Activated CD8-positive, alpha-beta memory T cell treated with anti-CD3 and anti-CD28 coated beads, Interleukin-2, amount 10 ng/mL, durations not matched to agents 7 days and 5 days (primary cell): ENCODE measurements around the gene STYX. TPM values are rescaled to one million over a fixed set of nuclear protein-coding genes. Genes with fewer than 3 reads are reported as not detected.
"Not testable (repeated sequence)": the region's sequence is repeated elsewhere in the genome, so short reads cannot be mapped to it uniquely, and the experiment has no call there.

Experiments used
- ATAC-seq: fragments of 150-1000 bp; cut with Tn5 transposase; one replicate; pipeline ENCODE4 v1.10.0; 2021; ENCODE audit warnings: moderate library complexity
- CTCF ChIA-PET: fragments of 350-600 bp; sonication (Branson Sonifier 250); formaldehyde crosslinking; loops from one replicate; lab custom pipeline; 2021; ENCODE audit warnings: antibody characterized with exemption; lab: Charles Lee
- DNase-seq: peaks from one replicate; pipeline ENCODE4 v3.0.0-alpha.2; 2020
- H3K27ac Mint-ChIP-seq: one replicate; pipeline ENCODE4 v1.8.0; 2021; ENCODE audit warnings: mild to moderate bottlenecking, mixed read lengths
- H3K27me3 Mint-ChIP-seq: one replicate; pipeline ENCODE4 v1.8.0; 2021; ENCODE audit warnings: mixed read lengths
- H3K36me3 Mint-ChIP-seq: one replicate; pipeline ENCODE4 v1.8.0; 2021; ENCODE audit warnings: mild to moderate bottlenecking, mixed read lengths
- H3K4me1 Mint-ChIP-seq: one replicate; pipeline ENCODE4 v1.8.0; 2021; ENCODE audit warnings: mixed read lengths
- H3K4me3 Mint-ChIP-seq: one replicate; pipeline ENCODE4 v1.8.0; 2021; ENCODE audit warnings: mild to moderate bottlenecking, moderate library complexity, mixed read lengths
- H3K9me3 Mint-ChIP-seq: one replicate; pipeline ENCODE4 v1.8.0; 2022; ENCODE audit warnings: low read depth, mixed read lengths
- total RNA-seq, 2 experiments: library from RNA; stranded (reverse); gene quantifications; one replicate each; pipeline ENCODE4 v1.2.3, GENCODE V29; 2021

The STYX gene
- total RNA-seq, 2 experiments from 2014 or later = 18.5 to 20.7 TPM

- no peak for ATAC-seq
- H3K4me3 Mint-ChIP-seq = no peak overlapping the region
- DNase-seq = no peak
- no peaks in the 10 kb centered on the region for H3K9me3 Mint-ChIP-seq
- CTCF ChIA-PET = interaction anchor here (1.3 kb wide), 1 partner anchor 12 kb away, joined by 4 read pairs; no protein-coding TSS in a partner anchor
- no peaks in the 10 kb centered on the region for H3K27me3 Mint-ChIP-seq
- peaks cover 44% of the 10 kb centered on the region for H3K4me1 Mint-ChIP-seq
- H3K27ac Mint-ChIP-seq = peak overlapping the region; percentile 5
- peaks cover 31% of the 10 kb centered on the region for H3K36me3 Mint-ChIP-seq
These were observed 6.0 kb downstream of the STYX start for GRCh38 chr14:52735921-52736489.

- no peaks in the 10 kb centered on the region for H3K9me3 Mint-ChIP-seq
- peak overlapping the region; percentile 59 for H3K27ac Mint-ChIP-seq
- ATAC-seq (no peak), DNase-seq (no peak)
- CTCF ChIA-PET = interaction anchor here (0.6 to 1.2 kb wide), 3 partner anchors 21 to 91 kb away, joined by 3 to 4 read pairs (median 4); no protein-coding TSS in a partner anchor
- peaks cover 28% of the 10 kb centered on the region for H3K36me3 Mint-ChIP-seq
- H3K27me3 Mint-ChIP-seq = no peaks in the 10 kb centered on the region
- no peak overlapping the region for H3K4me3 Mint-ChIP-seq
- H3K4me1 Mint-ChIP-seq = peaks cover 50% of the 10 kb centered on the region
These were observed 8.4 kb downstream of the STYX start for GRCh38 chr14:52738409-52738808.

GRCh38 chr14:52740751-52741150 lies 10.8 kb downstream of the STYX start:
- Mint-ChIP-seq H3K27ac (no peak overlapping the region), H3K9me3 (no peaks in the 10 kb centered on the region)
- ATAC-seq = no peak

GRCh38 chr14:52741865-52742264 lies 11.9 kb downstream of the STYX start:
- Mint-ChIP-seq H3K4me3 (peak overlapping the region; percentile 71), H3K36me3 (peaks cover 30% of the 10 kb centered on the region), H3K27me3 (no peaks in the 10 kb centered on the region), H3K9me3 (no peaks in the 10 kb centered on the region), H3K4me1 (peaks cover 44% of the 10 kb centered on the region), H3K27ac (peak overlapping the region; percentile 95)
- ATAC-seq (peak; percentile 52), DNase-seq (no peak)
- CTCF ChIA-PET = interaction anchor here (1.0 to 3.3 kb wide), 5 partner anchors 10 to 177 kb away, joined by 3 to 15 read pairs (median 4); partner anchors contain the start of gene STYX

More at GRCh38 chr14:52740751-52741150, 10.8 kb downstream of the STYX start:
- peaks cover 50% of the 10 kb centered on the region for H3K4me1 Mint-ChIP-seq
- peaks cover 27% of the 10 kb centered on the region for H3K36me3 Mint-ChIP-seq
- CTCF ChIA-PET = interaction anchor here (3.3 kb wide), 1 partner anchor 12 kb away, joined by 15 read pairs; the partner anchor contains the start of gene STYX
- H3K4me3 Mint-ChIP-seq = no peak overlapping the region
- DNase-seq = no peak
- H3K27me3 Mint-ChIP-seq = no peaks in the 10 kb centered on the region

DNA sequence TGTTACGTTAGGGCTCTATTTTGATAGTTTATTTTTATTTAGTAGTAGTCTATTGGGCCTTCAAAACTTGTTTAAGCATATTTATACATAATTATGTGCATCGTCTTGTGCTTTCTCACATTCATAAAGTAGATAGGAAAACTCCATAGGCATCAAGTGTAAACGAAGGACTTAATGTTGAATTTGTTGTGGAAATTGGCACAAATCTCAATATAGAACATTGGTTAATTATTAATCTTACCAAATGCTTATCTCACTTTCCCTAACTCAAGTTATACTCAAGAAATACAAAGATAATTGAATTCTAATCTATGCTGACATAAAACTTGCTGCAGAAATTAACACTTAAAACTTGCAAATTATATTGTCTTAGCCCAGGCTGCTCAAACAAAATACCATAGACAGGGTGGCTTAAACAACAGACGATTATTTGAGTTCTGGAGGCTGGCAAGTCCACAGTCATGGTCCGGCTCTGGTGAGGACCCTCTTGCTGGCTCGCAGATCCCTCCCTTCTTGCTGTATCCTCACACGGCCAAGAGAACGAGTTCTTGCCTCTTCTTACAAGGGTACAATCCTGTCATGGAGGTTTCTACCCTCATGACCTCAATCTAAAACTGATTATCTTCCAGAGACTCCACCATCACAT lies 18.8 kb downstream of the STYX start:
- no peak for DNase-seq
- Mint-ChIP-seq H3K4me3 (no peak overlapping the region), H3K9me3 (no peaks in the 10 kb centered on the region), H3K27ac (no peak overlapping the region), H3K27me3 (no peaks in the 10 kb centered on the region), H3K36me3 (peaks cover 39% of the 10 kb centered on the region), H3K4me1 (peaks cover 9% of the 10 kb centered on the region)
- CTCF ChIA-PET = no interaction called here
- ATAC-seq = no peak

- DNase-seq (no peak), ATAC-seq (no peak)
- H3K9me3 Mint-ChIP-seq = no peaks in the 10 kb centered on the region
- CTCF ChIA-PET = no interaction called here
- peaks cover 7% of the 10 kb centered on the region for H3K36me3 Mint-ChIP-seq
- no peaks in the 10 kb centered on the region for H3K27me3 Mint-ChIP-seq
- H3K27ac Mint-ChIP-seq = no peak overlapping the region
- no peaks in the 10 kb centered on the region for H3K4me1 Mint-ChIP-seq
- H3K4me3 Mint-ChIP-seq = no peak overlapping the region
These were observed 25.8 kb downstream of the STYX start for GRCh38 chr14:52755607-52756316.

- H3K9me3 Mint-ChIP-seq = no peaks in the 10 kb centered on the region
- peaks cover 16% of the 10 kb centered on the region for H3K36me3 Mint-ChIP-seq
- DNase-seq (no peak), ATAC-seq (no peak)
- H3K27me3 Mint-ChIP-seq = no peaks in the 10 kb centered on the region
- CTCF ChIA-PET = interaction anchor here (1.3 to 2.0 kb wide), 2 partner anchors 9 to 17 kb away, joined by 4 to 6 read pairs; no protein-coding TSS in a partner anchor
- peaks cover 14% of the 10 kb centered on the region for H3K4me1 Mint-ChIP-seq
- no peak overlapping the region for H3K4me3 Mint-ChIP-seq
- H3K27ac Mint-ChIP-seq = no peak overlapping the region
These were observed 29.2 kb downstream of the STYX start for GRCh38 chr14:52759145-52759544.

DNA sequence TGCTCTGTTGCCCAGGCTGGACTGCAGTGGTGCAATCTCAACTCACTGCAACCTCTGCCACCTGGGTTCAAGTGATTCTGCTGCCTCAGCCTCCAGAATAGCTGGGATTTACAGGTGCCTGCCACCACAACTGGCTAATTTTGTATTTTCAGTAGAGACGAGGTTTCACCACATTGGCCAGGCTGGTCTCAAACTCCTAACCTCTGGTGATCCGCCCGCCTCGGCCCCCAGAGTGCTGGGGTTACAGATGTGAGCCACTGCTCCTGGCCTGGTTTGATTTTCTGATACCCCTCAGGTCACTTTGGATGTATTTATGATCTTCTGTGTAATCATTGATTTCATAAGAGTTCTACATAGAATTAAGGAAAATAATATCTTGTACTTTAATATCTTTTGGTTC lies 33.0 kb downstream of the STYX start:
- not testable (repeated sequence) for H3K4me3 Mint-ChIP-seq, H3K9me3 Mint-ChIP-seq, H3K27me3 Mint-ChIP-seq, ATAC-seq, DNase-seq
- Mint-ChIP-seq H3K36me3 (peaks cover 31% of the 10 kb centered on the region), H3K27ac (peak overlapping the region; percentile 50), H3K4me1 (peaks cover 24% of the 10 kb centered on the region)
- CTCF ChIA-PET = interaction anchor here (0.7 kb wide), 2 partner anchors 29 to 57 kb away, joined by 4 to 5 read pairs; no protein-coding TSS in a partner anchor

- Mint-ChIP-seq H3K4me3 (no peak overlapping the region), H3K36me3 (peaks cover 41% of the 10 kb centered on the region), H3K4me1 (peaks cover 33% of the 10 kb centered on the region), H3K27me3 (no peaks in the 10 kb centered on the region), H3K9me3 (no peaks in the 10 kb centered on the region), H3K27ac (no peak overlapping the region)
- no peak for DNase-seq
- no peak for ATAC-seq
- CTCF ChIA-PET = interaction anchor here (1.5 kb wide), 1 partner anchor 8 kb away, joined by 6 read pairs; no protein-coding TSS in a partner anchor
These were observed 37.3 kb downstream of the STYX start for GRCh38 chr14:52767058-52767833.

GRCh38 chr14:52769887-52770286 lies 39.9 kb downstream of the STYX start:
- Mint-ChIP-seq H3K27me3 (no peaks in the 10 kb centered on the region), H3K27ac (no peak overlapping the region), H3K4me3 (no peak overlapping the region), H3K4me1 (peaks cover 17% of the 10 kb centered on the region), H3K36me3 (peaks cover 39% of the 10 kb centered on the region), H3K9me3 (no peaks in the 10 kb centered on the region)
- ATAC-seq (no peak), DNase-seq (no peak)
- CTCF ChIA-PET = no interaction called here

DNA sequence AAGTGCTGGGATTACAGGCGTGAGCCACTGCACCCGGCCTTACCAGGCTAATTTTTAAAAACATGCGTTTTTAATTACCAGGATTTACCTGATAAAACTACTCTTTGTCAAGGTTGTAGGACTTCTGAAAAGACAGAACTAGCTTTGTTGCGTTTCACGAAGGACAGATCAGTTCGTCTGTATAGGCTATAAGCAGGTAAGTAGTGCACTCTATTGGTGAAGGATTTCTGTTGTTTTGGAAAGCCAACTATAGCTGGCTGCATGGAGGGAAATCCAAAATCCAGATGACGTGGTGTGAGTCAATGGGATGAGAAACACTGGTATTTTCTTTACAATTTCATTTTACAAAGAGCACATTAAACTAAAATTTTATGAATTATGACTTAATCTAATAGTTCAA lies 46.9 kb downstream of the STYX start:
- ATAC-seq (no peak), DNase-seq (no peak)
- H3K27me3 Mint-ChIP-seq = no peaks in the 10 kb centered on the region
- CTCF ChIA-PET = interaction anchor here (0.7 kb wide), 1 partner anchor 92 kb away, joined by 3 read pairs; no protein-coding TSS in a partner anchor
- no peaks in the 10 kb centered on the region for H3K9me3 Mint-ChIP-seq
- no peaks in the 10 kb centered on the region for H3K4me1 Mint-ChIP-seq
- H3K4me3 Mint-ChIP-seq = no peak overlapping the region
- H3K27ac Mint-ChIP-seq = no peak overlapping the region
- peaks cover 12% of the 10 kb centered on the region for H3K36me3 Mint-ChIP-seq

- H3K4me1 Mint-ChIP-seq = no peaks in the 10 kb centered on the region
- no peaks in the 10 kb centered on the region for H3K27me3 Mint-ChIP-seq
- CTCF ChIA-PET = no interaction called here
- no peak overlapping the region for H3K27ac Mint-ChIP-seq
- no peak for ATAC-seq
- DNase-seq = no peak
- H3K9me3 Mint-ChIP-seq = no peaks in the 10 kb centered on the region
- H3K36me3 Mint-ChIP-seq = peaks cover 5% of the 10 kb centered on the region
- H3K4me3 Mint-ChIP-seq = no peak overlapping the region
These were observed 48.7 kb downstream of the STYX start for GRCh38 chr14:52778702-52779101.

DNA sequence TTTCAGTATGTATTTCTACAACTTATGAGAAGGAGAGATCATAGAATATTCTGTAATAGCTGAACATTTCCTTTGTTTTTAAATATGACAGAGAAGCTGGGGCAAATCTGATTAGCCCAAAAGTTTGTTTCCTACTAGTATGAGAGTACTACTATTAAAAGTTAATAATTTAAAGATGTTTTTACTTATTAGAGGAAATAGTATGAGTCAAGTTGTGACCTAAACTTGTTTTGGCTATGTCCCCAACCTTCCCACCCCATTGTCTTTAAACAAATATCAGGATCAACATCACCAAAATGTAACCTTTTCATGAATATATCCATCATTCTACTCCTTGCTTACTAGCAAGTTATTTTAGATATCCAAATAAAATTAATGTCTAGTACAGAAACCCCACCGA lies 50.9 kb downstream of the STYX start:
- Mint-ChIP-seq H3K27me3 (no peaks in the 10 kb centered on the region), H3K9me3 (no peaks in the 10 kb centered on the region), H3K4me3 (no peak overlapping the region), H3K36me3 (peaks cover 4% of the 10 kb centered on the region), H3K4me1 (no peaks in the 10 kb centered on the region), H3K27ac (no peak overlapping the region)
- CTCF ChIA-PET = interaction anchor here (0.5 kb wide), 1 partner anchor 1471 kb away, joined by 3 read pairs; no protein-coding TSS in a partner anchor
- DNase-seq (no peak), ATAC-seq (no peak)
